HG03135 (cell line): Measurements from ENCODE around the gene MPPED1.

Source experiments
- ATAC-seq: cut with Tn5 transposase; IDR thresholded peaks from one replicate; pipeline ENCODE4 v1.9.1; 2021; ENCODE audit warnings: mild to moderate bottlenecking, moderate library complexity; ENCODE audit not compliant: unreplicated experiment

Gene MPPED1

GRCh38 chr22:43409800-43410199, 2.0 kb upstream of the MPPED1 start:
- no peak for ATAC-seq

- no peak for ATAC-seq
Measured at GRCh38 chr22:43411040-43411868, 560 bp upstream of the MPPED1 start.

- ATAC-seq, result no peak
Measured at GRCh38 chr22:43412808-43413795, 1.3 kb downstream of the MPPED1 start.

- ATAC-seq, result no peak
Measured at GRCh38 chr22:43413826-43414225, 2.0 kb downstream of the MPPED1 start.

GRCh38 chr22:43415681-43416080, 3.9 kb downstream of the MPPED1 start:
- ATAC-seq, result no peak

GRCh38 chr22:43417555-43417954, 5.7 kb downstream of the MPPED1 start:
- no peak for ATAC-seq

GRCh38 chr22:43418079-43418825, 6.4 kb downstream of the MPPED1 start:
- ATAC-seq, result no peak

- ATAC-seq, result no peak
Measured at GRCh38 chr22:43419371-43420080, 7.7 kb downstream of the MPPED1 start.

GRCh38 chr22:43421046-43421665, 9.3 kb downstream of the MPPED1 start:
- ATAC-seq, result no peak

- ATAC-seq, result no peak
Measured at GRCh38 chr22:43421914-43422615, 10.3 kb downstream of the MPPED1 start.

- ATAC-seq, result no peak
Measured at GRCh38 chr22:43423046-43423445, 11.2 kb downstream of the MPPED1 start.

- no peak for ATAC-seq
Measured at GRCh38 chr22:43424201-43424600, 12.4 kb downstream of the MPPED1 start.

GRCh38 chr22:43424666-43425630, 13.1 kb downstream of the MPPED1 start:
- no peak for ATAC-seq

- no peak for ATAC-seq
Measured at GRCh38 chr22:43425976-43426785, 14.4 kb downstream of the MPPED1 start.

- ATAC-seq, result no peak
Measured at GRCh38 chr22:43426816-43427215, 15.0 kb downstream of the MPPED1 start.

- ATAC-seq, result no peak
Measured at GRCh38 chr22:43427296-43428004, 15.6 kb downstream of the MPPED1 start.

- ATAC-seq, result no peak
Measured at GRCh38 chr22:43428005-43428485, 16.2 kb downstream of the MPPED1 start.
